GM12878 (cell line): Measurements from ENCODE around the gene CD52.

ENCODE experiments used
- CTCF ChIP-seq, 3 experiments: IDR thresholded peaks in 2 of 3; conservative IDR thresholded peaks in 1 of 3; 2 replicates each; pipeline ENCODE4 v1.5.1; 2011; ENCODE audit warnings: low read depth in 3 of 3, low read length in 3 of 3, mild to moderate bottlenecking in 3 of 3, control low read depth in 2 of 3, moderate library complexity in 2 of 3, inconsistent platforms in 1 of 3, mixed read lengths in 1 of 3; ENCODE audit not compliant: control insufficient read depth in 2 of 3, insufficient read depth in 1 of 3; ENCODE audit errors: extremely low read depth in 1 of 3
- NR2C1 ChIP-seq: fragments of 450-650 bp; IDR thresholded peaks from 2 replicates; pipeline ENCODE4 v1.6.1; 2017; ENCODE audit warnings: antibody characterized with exemption, mild to moderate bottlenecking, moderate library complexity
- POLR2A ChIP-seq: IDR thresholded peaks from 2 replicates; pipeline ENCODE4 v1.6.1; 2011; ENCODE audit warnings: low read depth, mild to moderate bottlenecking, low read length
- RUNX3 ChIP-seq: IDR thresholded peaks from 2 replicates; pipeline ENCODE4 v1.6.1; 2012; ENCODE audit warnings: low read length, inconsistent platforms
- ZBTB11 ChIP-seq: fragments of 450-650 bp; formaldehyde crosslinking; IDR thresholded peaks from 2 replicates; pipeline ENCODE4 v1.5.0; 2022; ENCODE audit warnings: mild to moderate bottlenecking, missing genetic modification characterization
- TF ChIP-seq, protein P1 (sequence below): fragments of 450-650 bp; IDR thresholded peaks from 2 replicates; pipeline ENCODE4 v1.6.1; 2017; ENCODE audit warnings: antibody characterized with exemption, mild to moderate bottlenecking, moderate library complexity

DNA sequence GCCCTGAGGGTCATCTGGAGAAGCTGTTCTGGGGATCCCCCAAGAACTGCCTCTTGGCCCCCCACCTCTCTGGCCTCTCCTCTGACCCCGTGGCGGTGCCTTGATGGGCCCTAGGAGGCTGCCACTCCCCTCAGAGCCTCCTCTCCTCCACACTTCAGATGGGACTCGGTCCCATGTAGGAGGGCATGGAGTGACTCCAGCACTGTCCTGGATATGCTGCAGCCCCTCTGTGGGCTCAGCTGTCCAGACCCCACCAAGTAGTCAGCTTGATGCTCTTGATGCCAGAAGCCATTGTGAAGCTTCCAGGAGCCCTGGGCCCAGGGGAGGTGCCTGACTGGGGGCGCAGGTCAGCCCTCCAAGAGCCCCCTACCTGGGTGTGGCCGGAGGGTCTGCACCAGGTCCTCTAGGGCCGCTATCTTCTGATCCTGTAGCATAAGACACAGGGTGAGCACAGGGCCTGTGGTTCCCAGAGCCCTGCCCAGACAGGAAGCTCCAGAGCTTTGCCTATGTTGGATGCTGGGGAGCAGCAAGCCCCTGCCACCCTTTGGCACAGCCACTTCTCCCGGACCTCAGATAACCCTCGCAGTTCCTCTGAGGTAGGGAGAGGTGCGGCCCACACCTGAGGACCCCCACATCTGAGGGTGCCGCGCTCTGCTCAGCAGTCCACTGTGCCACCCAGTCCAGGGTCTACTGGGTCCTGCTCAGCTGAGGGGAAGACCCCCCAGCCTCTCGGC lies 20.5 kb upstream of the CD52 start:
- TF ChIP-seq RUNX3: no peak
- TF ChIP-seq CTCF (IDR thresholded peaks at IDR 0.05 in 2 of 3, conservative IDR thresholded peaks at IDR 0.05 in 1 of 3; ENCODE audit: control insufficient read depth in 2 of 3, extremely low read depth in 1 of 3, insufficient read depth in 1 of 3, low read depth in 3 of 3, low read length in 3 of 3): no peak
- TF ChIP-seq NR2C1: no peak
- TF ChIP-seq POLR2A: no peak
- TF ChIP-seq, protein P1, sequence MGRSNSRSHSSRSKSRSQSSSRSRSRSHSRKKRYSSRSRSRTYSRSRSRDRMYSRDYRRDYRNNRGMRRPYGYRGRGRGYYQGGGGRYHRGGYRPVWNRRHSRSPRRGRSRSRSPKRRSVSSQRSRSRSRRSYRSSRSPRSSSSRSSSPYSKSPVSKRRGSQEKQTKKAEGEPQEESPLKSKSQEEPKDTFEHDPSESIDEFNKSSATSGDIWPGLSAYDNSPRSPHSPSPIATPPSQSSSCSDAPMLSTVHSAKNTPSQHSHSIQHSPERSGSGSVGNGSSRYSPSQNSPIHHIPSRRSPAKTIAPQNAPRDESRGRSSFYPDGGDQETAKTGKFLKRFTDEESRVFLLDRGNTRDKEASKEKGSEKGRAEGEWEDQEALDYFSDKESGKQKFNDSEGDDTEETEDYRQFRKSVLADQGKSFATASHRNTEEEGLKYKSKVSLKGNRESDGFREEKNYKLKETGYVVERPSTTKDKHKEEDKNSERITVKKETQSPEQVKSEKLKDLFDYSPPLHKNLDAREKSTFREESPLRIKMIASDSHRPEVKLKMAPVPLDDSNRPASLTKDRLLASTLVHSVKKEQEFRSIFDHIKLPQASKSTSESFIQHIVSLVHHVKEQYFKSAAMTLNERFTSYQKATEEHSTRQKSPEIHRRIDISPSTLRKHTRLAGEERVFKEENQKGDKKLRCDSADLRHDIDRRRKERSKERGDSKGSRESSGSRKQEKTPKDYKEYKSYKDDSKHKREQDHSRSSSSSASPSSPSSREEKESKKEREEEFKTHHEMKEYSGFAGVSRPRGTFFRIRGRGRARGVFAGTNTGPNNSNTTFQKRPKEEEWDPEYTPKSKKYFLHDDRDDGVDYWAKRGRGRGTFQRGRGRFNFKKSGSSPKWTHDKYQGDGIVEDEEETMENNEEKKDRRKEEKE: no peak
- TF ChIP-seq ZBTB11: no peak
